ENCODE data around the gene B4GALNT1.

The B4GALNT1 gene

GRCh38 chr12:57584690-57585089, 48.3 kb downstream of the B4GALNT1 start:
- no peaks in the 10 kb centered on the region for H3K4me1 Mint-ChIP-seq
- TF ChIP-seq CTCF (IDR thresholded peaks at IDR 0.05; ENCODE audit: unreplicated experiment in 3 of 3) = no peak
- H3K4me3 Mint-ChIP-seq = no peak overlapping the region
- peaks cover 15% of the 10 kb centered on the region for H3K27me3 Mint-ChIP-seq (ENCODE audit: low read depth)
- H3K36me3 Mint-ChIP-seq (ENCODE audit: low read depth) = no peaks in the 10 kb centered on the region
- H3K9me3 Mint-ChIP-seq = no peaks in the 10 kb centered on the region
- no peak overlapping the region for H3K27ac Mint-ChIP-seq

- H3K36me3 Mint-ChIP-seq (ENCODE audit: low read depth) = no peaks in the 10 kb centered on the region
- no peaks in the 10 kb centered on the region for H3K4me1 Mint-ChIP-seq
- peaks cover 19% of the 10 kb centered on the region for H3K27me3 Mint-ChIP-seq (ENCODE audit: low read depth)
- H3K9me3 Mint-ChIP-seq = no peaks in the 10 kb centered on the region
- no peak overlapping the region for H3K27ac Mint-ChIP-seq
- TF ChIP-seq CTCF (IDR thresholded peaks at IDR 0.05; ENCODE audit: unreplicated experiment in 3 of 3) = no peak
- no peak overlapping the region for H3K4me3 Mint-ChIP-seq
Observed at GRCh38 chr12:57584050-57584449, 49.0 kb downstream of the B4GALNT1 start.

GRCh38 chr12:57583008-57583831, 49.8 kb downstream of the B4GALNT1 start:
- no peaks in the 10 kb centered on the region for H3K4me1 Mint-ChIP-seq
- H3K36me3 Mint-ChIP-seq (ENCODE audit: low read depth) = no peaks in the 10 kb centered on the region
- TF ChIP-seq CTCF (IDR thresholded peaks at IDR 0.05; ENCODE audit: unreplicated experiment in 3 of 3) = peak; percentile 93 to 98 (median 96)
- no peak overlapping the region for H3K4me3 Mint-ChIP-seq
- no peak overlapping the region for H3K27ac Mint-ChIP-seq
- H3K27me3 Mint-ChIP-seq (ENCODE audit: low read depth) = peaks cover 23% of the 10 kb centered on the region
- no peaks in the 10 kb centered on the region for H3K9me3 Mint-ChIP-seq

GRCh38 chr12:57582440-57582839, 50.6 kb downstream of the B4GALNT1 start:
- H3K36me3 Mint-ChIP-seq (ENCODE audit: low read depth) = no peaks in the 10 kb centered on the region
- H3K27me3 Mint-ChIP-seq (ENCODE audit: low read depth) = peaks cover 23% of the 10 kb centered on the region
- no peak overlapping the region for H3K4me3 Mint-ChIP-seq
- H3K4me1 Mint-ChIP-seq = no peaks in the 10 kb centered on the region
- H3K9me3 Mint-ChIP-seq = no peaks in the 10 kb centered on the region
- no peak overlapping the region for H3K27ac Mint-ChIP-seq
- no peak for TF ChIP-seq CTCF (IDR thresholded peaks at IDR 0.05; ENCODE audit: unreplicated experiment in 3 of 3)

- H3K27ac Mint-ChIP-seq = no peak overlapping the region
- TF ChIP-seq CTCF (IDR thresholded peaks at IDR 0.05; ENCODE audit: unreplicated experiment in 3 of 3) = no peak
- peaks cover 25% of the 10 kb centered on the region for H3K27me3 Mint-ChIP-seq (ENCODE audit: low read depth)
- no peaks in the 10 kb centered on the region for H3K9me3 Mint-ChIP-seq
- H3K36me3 Mint-ChIP-seq (ENCODE audit: low read depth) = no peaks in the 10 kb centered on the region
- no peak overlapping the region for H3K4me3 Mint-ChIP-seq
- H3K4me1 Mint-ChIP-seq = no peaks in the 10 kb centered on the region
Observed at GRCh38 chr12:57581802-57582201, 51.2 kb downstream of the B4GALNT1 start.

- peaks cover 34% of the 10 kb centered on the region for H3K27me3 Mint-ChIP-seq (ENCODE audit: low read depth)
- no peak for TF ChIP-seq CTCF (IDR thresholded peaks at IDR 0.05; ENCODE audit: unreplicated experiment in 3 of 3)
- no peaks in the 10 kb centered on the region for H3K4me1 Mint-ChIP-seq
- no peaks in the 10 kb centered on the region for H3K36me3 Mint-ChIP-seq (ENCODE audit: low read depth)
- no peaks in the 10 kb centered on the region for H3K9me3 Mint-ChIP-seq
- H3K27ac Mint-ChIP-seq = no peak overlapping the region
- no peak overlapping the region for H3K4me3 Mint-ChIP-seq
Observed at GRCh38 chr12:57580466-57580795, 52.6 kb downstream of the B4GALNT1 start.
